NCI-H460 (cell line): ENCODE results near the gene EML2. TPM values are rescaled to one million over a fixed set of nuclear protein-coding genes. Genes with fewer than 3 reads are reported as not detected.

Experiments used
- small RNA-seq, 2 experiments: library from RNA; depleted of rRNA; stranded (forward); fragments of <200 nt; gene quantifications; one replicate each; pipeline ENCODE3, GENCODE V24; 2014
- total RNA-seq: library from RNA; depleted of rRNA; stranded (reverse); fragments of >200 nt; shearing (Covaris generic); gene quantifications from 2 replicates; pipeline ENCODE4 v1.2.3, GENCODE V29; 2014; rRNA removed

Gene EML2
- total RNA-seq, 1 experiment from 2014 or later = 21.4 TPM

Small RNAs within 50 kb of the gene (small RNA-seq; reads per million reads assigned to genes)
- gene MIR642A (0 to 0.12 reads per million in 2 experiments), gene RN7SL836P (0.02 to 1.8 reads per million in 2 experiments)

Other genes starting within 250 kb of the EML2 start
- 2.9 and 5.2 TPM in 2 replicates for gene PPP1R13L, start 234.3 kb downstream of the EML2 start, total RNA-seq
- 11.3 and 12.7 TPM in 2 replicates for gene POLR1G, start 232.8 kb downstream of the EML2 start, total RNA-seq
- gene ERCC1, start 215.5 kb downstream of the EML2 start, total RNA-seq = 81.5 and 102 TPM in 2 replicates
- 1.7 and 1.9 TPM in 2 replicates for gene FOSB, start 171.4 kb downstream of the EML2 start, total RNA-seq
- 0.79 and 1.6 TPM in 2 replicates for gene RTN2, start 142.3 kb downstream of the EML2 start, total RNA-seq
- 1.6 and 2.0 TPM in 2 replicates for gene PPM1N, start 141.0 kb downstream of the EML2 start, total RNA-seq
- gene VASP, start 131.9 kb downstream of the EML2 start, total RNA-seq = 45.4 and 50.3 TPM in 2 replicates
- 6.0 and 6.3 TPM in 2 replicates for gene OPA3, start 54.6 kb downstream of the EML2 start, total RNA-seq
- gene GPR4, start 37.2 kb downstream of the EML2 start, total RNA-seq = 0.09 and 0.57 TPM in 2 replicates
- 0.69 and 1.1 TPM in 2 replicates for gene GIPR, start 28.8 kb upstream of the EML2 start, total RNA-seq
- gene SNRPD2, start 52.6 kb upstream of the EML2 start, total RNA-seq = 213 and 246 TPM in 2 replicates
- gene QPCTL, start 53.3 kb upstream of the EML2 start, total RNA-seq = 6.3 and 6.6 TPM in 2 replicates
- 9.8 and 11.5 TPM in 2 replicates for gene FBXO46, start 91.5 kb upstream of the EML2 start, total RNA-seq
- gene MEIOSIN, start 94.0 kb upstream of the EML2 start, total RNA-seq = not detected in 2 replicates
- gene SIX5, start 129.9 kb upstream of the EML2 start, total RNA-seq = 10.3 and 13.3 TPM in 2 replicates
- 10.1 and 10.6 TPM in 2 replicates for gene DMPK, start 143.1 kb upstream of the EML2 start, total RNA-seq
- gene DMWD, start 153.4 kb upstream of the EML2 start, total RNA-seq = 21.2 and 21.9 TPM in 2 replicates
- gene RSPH6A, start 175.9 kb upstream of the EML2 start, total RNA-seq = 0.05 TPM in 1 of 2 replicates, not detected in the other
- 26.6 and 27.8 TPM in 2 replicates for gene SYMPK, start 223.8 kb upstream of the EML2 start, total RNA-seq
- 0.14 TPM in 1 of 2 replicates, not detected in the other for gene FOXA3, start 224.9 kb upstream of the EML2 start, total RNA-seq
- 19.2 and 19.7 TPM in 2 replicates for gene IRF2BP1, start 246.7 kb upstream of the EML2 start, total RNA-seq